T-helper 1 cell treated with Interleukin-12 subunit alpha and Interleukin-12 subunit beta and Interleukin-4 antibody, amounts not matched to agents 30 ng/mL and 1 ng/mL, for 36 hours (primary cell): ENCODE data around the gene LY6G5B. TPM values are rescaled to one million over a fixed set of nuclear protein-coding genes. Genes with fewer than 3 reads are reported as not detected.

Source experiments
- intact Hi-C: fragments of 100-400 bp; cut with micrococcal nuclease; formaldehyde crosslinking; loops from one replicate; pipeline ENCODE4 v1.15.1; 2024
- total RNA-seq: library from RNA; stranded (reverse); gene quantifications from 2 replicates; pipeline ENCODE4 v1.2.3, GENCODE V29; 2022

The LY6G5B gene
- total RNA-seq, 1 donor from 2014 or later: 27.5 TPM

DNA sequence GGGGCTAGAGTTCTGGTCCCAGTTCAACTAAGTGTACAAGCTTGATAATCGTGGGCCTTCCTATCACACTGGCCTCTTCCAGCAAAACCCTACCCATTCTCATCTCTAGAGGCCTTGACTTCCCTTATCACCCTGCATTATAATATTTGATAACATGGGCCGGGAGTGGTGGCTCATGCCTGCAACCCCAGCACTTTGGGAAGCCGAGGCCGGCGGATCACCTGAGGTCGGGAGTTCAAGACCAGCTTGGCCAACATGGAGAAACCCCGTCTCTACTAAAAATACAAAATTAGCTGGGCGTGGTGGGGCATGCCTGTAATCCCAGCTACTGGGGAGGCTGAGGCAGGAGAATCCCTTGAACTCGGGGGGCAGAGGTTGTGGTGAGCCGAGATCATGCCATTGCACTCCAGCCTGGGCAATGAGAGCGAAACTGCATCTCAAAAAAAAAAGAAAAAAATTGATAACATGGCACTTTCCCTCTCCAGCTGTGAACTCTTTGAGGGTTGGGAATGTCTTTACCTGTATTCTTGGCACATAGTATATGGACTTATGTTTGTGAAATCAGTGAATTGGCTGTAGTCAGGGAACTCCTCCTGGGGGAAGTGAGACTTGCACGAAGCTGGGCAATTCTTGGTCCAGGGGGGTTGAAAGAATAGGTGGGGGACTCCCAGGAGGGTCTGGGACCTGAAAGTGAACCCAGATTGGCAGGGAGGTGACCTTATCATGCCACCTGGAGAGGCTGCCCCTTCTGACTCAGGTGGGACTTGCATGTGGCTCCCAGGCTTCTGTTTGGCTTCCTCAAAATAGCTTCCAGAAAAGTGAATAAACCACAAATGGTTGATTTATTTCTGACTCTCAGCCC is 8.3 kb upstream of the LY6G5B start:
- intact Hi-C loops: loop anchor here (10.0 kb wide), 2 partner anchors 1193 to 1753 kb away; partner anchors contain the start of genes CUTA, PHF1, PSMB9 and TAP1

DNA sequence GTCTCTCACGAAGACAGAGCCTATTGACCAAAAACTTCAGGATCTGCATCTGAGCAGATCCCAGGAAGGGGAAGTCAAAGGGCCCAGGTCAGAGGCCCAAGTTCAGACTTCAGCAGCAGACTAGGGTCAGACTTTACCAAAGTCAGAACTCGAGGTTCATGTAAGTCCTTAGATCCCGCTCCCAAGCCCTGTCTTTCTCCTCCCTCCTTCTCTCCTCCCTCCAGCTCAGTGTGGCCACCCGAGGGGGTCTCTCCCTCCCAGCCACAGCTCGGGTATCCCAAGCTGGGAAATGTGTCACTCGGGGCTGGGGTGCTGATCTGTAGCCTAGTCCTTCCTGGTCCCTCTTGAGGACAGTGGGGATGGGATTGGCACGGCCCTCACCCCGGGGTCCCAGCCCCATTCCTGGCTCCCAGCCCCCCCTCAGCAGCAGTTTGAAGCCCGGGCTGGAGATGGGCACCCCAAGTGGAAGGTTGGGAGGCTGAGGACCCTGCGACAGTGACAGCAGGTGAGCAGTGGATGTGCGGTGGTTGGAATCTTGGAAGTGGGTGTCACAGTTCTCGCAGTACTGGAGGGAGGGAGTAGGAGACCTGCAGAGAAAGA is 7.6 kb upstream of the LY6G5B start:
- intact Hi-C loops: loop anchor here (10.0 kb wide), 2 partner anchors 1193 to 1753 kb away; partner anchors contain the start of genes CUTA, PHF1, PSMB9 and TAP1

DNA sequence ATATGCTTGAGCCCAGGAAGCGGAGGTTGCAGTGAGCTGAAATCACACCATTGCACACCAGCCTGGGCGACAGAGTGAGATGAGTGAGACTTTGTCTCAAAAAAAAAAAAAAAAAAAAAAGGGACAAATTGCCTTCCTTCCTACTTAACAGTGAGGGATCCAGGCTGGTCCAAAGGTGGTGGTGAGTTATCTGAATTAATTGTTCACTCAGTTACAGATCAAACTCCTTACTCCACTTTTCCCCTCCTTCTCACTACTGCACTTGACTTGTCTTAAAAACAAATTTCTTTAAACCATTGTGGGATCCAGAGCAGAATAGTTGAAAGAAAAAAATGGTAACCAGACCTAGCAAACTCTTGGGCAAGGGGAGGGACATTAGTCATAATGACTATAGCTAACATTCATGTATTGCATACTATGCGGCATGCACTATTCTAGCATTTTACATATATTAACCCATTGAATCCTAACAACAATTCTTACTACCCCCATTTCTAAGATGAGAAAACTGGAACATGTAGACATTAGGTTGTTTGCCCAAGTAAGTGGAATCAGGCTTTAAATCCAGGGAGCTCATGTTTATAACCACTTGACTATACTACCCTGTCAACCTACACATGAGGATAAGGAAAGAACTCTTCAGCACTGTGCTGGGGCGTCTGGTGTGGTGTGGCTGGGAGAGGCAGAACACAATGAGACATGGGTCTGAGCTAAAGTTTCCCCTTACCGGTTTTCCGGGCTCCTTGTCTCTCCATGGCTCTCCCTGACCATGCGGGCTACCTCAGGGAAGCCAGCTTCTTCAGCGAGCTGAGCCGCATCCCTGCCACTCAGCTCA is 6.4 kb upstream of the LY6G5B start:
- intact Hi-C loops: loop anchor here (10.0 kb wide), 2 partner anchors 1191 to 1751 kb away; partner anchors contain the start of genes CUTA, PHF1, PSMB9 and TAP1

DNA sequence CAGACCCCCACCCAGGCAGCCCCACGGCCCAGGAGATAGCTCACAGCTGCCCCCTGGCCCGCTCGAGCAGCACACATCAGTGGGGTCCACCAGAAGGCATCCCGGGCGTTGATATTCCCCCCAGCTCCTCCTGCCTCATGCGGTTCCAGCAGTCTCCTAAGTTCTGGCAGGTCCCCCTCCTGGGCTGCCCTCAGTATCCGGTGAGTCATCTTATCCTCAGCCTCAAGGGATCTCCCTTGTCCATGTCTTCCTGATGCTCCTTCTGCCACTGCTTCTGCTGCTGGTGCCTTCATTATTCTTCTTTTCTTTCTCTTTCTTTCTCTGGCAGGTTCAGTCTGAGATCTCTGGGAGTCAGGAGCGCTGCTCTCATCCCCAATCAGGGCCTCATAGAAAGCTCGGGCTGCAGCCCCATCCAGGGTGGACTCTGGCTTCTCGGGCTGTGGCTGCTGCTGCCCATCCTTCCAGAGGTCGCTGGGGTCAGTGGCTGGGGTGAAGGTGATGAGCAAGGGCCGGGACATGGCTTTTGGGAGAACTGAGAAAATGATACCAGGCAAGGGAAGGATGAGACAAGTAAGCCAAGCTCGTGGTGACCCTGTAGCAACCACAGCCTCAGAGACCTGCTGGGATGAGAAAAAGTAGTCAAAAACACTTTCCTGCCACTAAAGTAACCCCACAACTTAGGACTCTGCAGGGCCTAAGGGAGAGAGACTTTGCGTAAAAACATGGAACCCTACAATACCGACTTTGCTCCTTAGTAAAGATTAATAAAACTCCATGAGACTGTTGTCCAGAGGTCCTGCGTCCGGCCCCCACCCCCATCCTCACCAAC is 5.6 kb upstream of the LY6G5B start:
- intact Hi-C loops: loop anchor here (2.0 to 10.0 kb wide), 4 partner anchors 171 to 1751 kb away; partner anchors contain the start of genes ATF6B, CUTA, PHF1 and PSMB9

DNA sequence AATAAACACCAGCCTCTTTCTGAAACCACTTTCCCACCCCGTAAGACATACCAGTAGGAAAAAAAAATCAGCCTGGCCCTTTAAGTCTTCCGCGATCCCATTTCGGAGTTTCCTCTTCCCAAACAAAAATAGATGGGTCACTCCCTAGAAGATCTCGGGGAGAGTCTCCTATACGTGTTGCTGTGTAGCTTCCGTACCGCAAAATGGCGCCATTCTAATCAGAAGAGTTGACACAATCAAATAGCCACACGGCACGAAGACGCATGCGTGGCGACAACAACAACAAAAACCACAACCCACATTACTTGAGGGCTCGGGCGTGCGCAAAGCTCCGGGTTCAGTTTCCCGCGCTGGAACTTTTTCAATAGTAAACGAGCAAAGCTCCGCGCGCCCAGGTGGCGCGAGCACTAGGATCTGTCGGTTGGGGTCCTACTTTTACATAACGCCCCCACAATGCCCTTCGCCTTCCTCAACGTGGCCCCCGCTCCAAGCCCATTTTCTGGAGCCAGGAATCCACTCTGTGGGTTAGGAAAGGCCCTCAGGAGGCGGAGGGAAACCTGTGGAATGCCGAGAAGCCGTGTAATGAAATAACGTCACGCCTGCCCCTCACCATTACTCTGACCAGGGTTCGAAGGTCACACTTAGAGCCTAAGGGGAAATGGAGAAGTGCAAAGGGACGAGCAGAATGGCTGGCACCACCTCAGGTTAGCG is 4.8 kb upstream of the LY6G5B start, which contains the start of gene GPANK1:
TSS of gene GPANK1 (minus strand) at position 208 of the 711 bp plus-strand sequence. CDS start 519 bp downstream, outside the sequence.
- intact Hi-C loops: loop anchor here (1.0 to 10.0 kb wide), 20 partner anchors 13 to 1750 kb away; partner anchors contain the start of genes ABCF1, ABHD16A, AGPAT1 and ATF6B

DNA sequence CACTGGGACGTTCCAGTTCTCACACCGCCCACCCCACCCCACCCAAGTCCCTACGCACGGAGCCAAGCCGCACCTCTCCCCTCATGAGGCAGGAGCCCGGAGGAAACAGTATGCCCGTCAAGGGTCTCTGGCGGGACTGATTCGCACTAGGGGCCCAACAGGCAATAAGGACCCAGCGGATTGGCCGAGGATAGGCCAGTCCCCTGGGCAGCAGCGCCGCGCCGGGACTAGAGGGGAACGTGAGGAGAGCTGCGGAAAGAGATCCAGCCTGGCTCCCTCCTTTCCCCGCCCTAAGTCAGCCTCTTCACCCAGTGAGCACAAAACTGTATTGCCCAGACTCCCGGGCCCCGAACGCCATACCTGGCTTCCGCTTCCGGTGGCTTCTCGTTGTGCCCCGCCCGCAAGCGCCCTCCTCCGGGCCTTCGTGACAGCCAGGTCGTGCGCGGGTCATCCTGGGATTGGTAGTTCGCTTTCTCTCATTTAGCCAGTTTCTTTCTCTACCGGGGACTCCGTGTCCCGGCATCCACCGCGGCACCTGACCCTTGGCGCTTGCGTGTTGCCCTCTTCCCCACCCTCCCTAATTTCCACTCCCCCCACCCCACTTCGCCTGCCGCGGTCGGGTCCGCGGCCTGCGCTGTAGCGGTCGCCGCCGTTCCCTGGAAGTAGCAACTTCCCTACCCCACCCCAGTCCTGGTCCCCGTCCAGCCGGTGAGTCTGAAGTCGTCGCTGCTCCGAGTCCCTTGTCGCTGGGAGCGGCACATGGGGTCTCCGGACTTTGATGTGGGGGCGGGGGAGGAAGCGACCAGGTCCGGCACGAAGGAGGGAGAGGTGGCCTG is 4.1 kb upstream of the LY6G5B start, which contains the start of gene CSNK2B:
TSS of gene CSNK2B (plus strand) at position 580 of the 836 bp plus-strand sequence. CDS start 752 bp downstream, outside the sequence.
- intact Hi-C loops: loop anchor here (1.0 to 10.0 kb wide), 20 partner anchors 13 to 1749 kb away; partner anchors contain the start of genes ABCF1, ABHD16A, AGPAT1 and ATF6B

DNA sequence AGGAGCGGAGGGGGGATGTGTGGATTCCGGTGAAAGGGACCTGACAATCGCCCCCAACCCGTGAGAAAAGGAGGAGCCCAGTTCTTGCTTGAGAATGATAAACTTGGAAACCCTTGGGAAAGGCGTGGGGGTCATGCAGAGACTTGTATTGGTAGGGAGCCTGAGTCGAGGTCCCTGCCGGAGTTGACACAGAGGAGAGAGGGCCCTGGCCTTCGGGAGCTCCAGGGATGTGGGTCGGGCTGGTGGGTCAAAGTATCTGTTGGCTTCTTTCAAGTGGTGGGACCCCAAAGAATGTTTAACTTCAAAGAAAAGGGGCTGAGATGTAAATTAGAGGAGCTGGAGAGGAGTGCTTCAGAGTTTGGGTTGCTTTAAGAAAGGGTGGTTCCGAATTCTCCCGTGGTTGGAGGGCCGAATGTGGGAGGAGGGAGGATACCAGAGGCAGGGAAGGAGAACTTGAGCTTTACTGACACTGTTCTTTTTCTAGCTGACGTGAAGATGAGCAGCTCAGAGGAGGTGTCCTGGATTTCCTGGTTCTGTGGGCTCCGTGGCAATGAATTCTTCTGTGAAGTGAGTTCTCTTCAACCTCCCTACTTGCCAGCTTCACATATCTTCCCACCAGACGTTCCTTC is 3.3 kb upstream of the LY6G5B start:
- intact Hi-C loops: loop anchor here (5.0 to 10.0 kb wide), 5 partner anchors 511 to 1748 kb away; partner anchors contain the start of genes ABCF1, AGPAT1, CUTA and MDC1

DNA sequence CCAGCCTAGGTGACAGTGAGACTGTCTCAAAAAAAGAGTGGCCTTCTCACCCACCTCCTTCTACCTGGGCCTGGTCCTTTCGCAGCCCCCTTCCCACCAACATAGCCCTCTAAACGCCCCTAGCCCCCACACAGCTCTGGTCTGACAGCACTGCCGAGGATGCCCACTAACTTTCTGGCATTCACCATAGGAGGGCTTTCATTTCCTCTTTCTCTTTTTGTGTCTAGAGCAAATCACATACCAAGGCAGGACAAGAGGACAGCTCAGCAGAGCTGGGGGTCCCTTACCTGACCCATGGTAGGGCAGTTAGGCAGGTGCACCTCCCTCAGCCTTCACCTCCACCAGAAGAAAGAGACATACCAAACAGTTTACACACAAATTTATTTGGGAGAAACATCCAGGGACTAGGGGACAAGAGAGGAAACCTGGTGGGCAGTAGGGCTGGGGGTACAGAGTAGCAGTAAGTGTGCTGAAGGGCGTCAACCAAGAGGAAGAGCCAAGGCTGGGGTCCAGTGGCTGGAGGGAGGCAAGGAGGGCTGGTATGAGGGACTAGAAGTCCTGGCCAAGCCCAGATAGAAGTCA is 6.6 kb downstream of the LY6G5B start:
- intact Hi-C loops: no loop called here

DNA sequence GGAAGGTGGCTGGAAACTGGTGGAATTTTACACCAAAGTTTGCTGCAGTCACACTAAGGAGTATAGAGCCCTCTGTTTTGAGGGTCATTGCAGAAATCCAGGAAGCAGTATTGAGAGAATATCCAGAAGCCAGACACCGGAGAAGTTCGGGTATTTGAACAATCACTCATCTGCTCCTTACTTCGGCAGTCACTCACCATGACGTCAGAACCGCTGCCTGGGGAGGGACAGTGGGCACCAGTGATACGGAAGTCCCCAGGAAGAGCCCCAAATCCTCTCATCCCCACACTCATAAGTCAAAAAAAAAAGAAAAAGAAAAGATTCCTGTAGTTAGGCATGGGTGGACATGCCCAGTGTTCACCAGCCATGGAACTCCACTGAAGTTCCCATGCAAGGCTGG is 7.1 kb downstream of the LY6G5B start:
- intact Hi-C loops: no loop called here

DNA sequence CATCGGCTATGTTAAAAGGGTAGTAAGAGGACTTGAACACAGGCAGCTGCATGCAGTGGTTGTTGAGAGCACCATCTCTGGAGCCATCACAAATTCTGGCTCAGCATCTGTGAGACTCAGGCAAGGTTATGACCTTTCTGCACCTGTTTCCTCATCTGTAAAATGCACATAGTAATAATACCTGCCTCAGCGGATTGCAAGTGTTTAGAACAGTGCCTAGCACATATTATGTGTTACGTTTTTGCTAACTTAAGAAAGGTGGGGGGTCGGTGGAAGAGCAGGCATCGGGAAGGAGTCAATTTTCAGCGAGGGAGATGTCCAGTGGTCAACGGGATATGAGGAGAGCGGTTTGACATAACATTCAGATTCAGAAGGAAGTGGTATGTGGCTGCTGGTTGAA is 8.2 kb downstream of the LY6G5B start:
- intact Hi-C loops: no loop called here

DNA sequence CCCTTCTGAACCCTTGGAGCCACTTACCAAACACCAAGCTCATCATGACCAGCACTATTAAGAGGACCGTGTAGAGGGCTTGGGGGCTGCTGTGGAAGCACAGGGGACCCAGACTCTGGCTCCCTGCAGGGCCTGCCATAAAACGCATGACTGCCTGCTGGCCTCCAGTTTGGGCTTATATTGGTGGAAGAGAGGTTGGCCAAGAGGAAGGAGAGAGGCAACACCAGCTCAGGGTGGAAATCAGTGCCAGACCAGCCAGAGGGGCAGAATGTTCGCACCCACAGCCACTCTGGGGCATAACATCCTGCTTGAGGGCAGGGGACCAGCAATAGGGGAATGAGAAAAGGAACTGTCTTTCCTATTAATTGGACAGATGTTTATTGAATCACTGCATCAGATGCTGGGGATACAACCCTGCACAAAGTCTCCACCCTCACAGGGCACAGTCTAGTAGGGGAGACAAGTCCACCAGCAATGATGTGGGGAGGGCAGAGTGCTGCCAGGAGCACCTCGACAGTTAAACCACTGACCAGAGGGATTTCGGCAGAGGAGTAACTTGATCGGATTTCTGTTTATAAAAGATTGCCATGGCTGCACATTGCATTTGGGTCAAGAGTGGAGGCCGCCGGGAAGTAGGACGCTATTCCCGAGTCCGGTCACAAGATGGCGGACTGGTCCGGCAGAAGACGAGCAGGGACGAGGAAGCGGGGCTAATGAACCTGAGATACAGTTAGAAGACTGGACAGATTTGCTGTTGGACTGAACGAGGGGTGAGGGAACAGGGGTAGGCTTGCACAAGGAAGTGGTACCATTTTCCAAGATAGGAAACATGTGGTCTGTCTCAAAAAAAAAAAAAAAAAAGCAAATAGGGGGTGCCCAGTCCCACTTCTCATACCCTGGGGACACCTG is 10.7 kb downstream of the LY6G5B start, which contains the start of gene LY6G5C:
TSS of gene LY6G5C (minus strand) at position 842 of the 909 bp plus-strand sequence. CDS start at position 148, 694 bp downstream.
- intact Hi-C loops: loop anchor here (1.0 kb wide), 6 partner anchors 15 to 183 kb away; partner anchors contain the start of gene DDAH2

DNA sequence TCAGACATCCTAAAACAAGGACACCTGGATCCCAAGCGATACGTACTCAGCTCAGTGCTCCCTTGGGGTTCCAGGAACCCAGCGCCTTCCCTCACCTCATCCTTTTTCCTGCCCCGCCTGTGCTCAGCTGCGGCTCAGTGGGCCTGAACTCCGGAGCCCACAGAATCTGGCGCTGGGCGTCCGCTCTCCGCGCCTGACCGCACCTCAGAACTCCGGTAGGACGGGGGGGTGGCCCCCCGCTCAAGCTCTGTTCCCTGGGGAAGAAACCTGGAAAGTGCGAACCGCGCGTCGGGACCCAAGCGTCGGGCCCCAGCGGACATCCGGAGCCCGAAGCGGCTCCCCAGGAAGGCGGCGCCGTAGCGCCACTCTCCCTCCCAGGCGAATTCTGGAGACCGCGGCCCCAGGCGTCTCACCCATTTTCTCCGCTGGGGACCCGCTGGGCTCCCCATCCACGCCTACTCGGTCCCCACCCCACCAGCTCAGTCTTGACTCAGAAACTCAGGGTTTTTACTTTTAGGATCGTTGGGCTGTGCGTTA is 11.4 kb downstream of the LY6G5B start:
- intact Hi-C loops: loop anchor here (1.0 kb wide), 2 partner anchors 21 to 88 kb away; no protein-coding TSS in a partner anchor

DNA sequence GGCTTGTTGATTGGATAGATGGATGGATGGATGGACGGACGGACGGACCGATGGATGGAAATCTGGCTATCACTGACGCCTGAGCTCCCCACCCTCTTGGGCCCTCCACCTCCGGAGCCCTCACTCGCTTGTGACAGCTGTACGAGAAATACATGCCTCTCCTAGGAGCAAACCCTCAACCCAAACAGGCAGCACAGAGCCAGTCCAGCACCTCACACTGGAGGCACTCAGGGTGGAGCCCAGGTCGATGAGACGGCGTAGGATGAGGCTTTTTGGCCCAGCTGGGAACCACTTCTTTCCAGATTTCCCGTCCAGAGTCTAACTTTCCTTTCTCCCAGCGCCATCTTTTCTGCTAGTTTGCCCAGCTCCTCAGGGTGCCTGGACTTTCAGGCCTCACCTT is 13.8 kb downstream of the LY6G5B start:
- intact Hi-C loops: no loop called here

DNA sequence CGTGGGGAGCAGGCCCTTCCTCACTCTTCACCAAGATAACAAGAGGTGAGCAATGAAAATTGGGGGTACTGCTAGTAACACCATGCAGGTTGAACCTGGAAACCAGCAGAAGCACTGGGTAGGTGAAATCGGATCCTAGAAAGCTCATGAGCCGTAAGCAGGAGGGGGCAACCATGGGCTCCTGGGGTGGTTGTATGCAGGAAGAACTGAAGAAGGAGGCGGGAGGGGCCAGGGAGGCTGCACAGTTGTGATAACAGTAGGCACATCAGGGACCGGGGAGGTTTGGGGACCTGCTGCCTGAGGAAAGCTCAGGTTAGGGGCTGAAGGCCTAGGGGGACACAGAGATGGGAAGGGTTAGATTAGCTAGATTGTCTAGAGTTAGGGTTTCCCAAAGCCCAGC is 16.7 kb downstream of the LY6G5B start:
- intact Hi-C loops: no loop called here

DNA sequence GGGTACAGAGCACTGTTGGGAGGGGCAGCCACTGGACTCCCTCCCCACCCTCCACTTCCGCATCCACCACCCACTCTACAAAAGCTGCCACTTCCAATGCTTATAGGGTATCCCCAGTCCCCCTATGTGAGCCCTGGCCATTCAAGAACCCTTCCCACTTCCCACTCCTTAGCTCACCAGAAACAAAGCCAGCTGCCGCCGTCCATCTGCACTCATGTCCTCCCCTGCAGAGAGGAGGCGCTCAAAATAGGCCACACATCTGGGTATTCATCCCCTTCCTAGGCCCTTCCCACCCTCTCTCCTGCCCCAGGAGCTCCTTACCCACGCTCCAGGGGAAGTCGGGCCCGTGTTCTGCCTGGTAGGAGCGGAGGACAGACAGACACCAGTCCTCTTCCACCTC is 17.5 kb downstream of the LY6G5B start:
- intact Hi-C loops: no loop called here
